Neural cell (in vitro differentiated cells): ENCODE measurements around the gene KCNAB1. TPM values are rescaled to one million over a fixed set of nuclear protein-coding genes. Genes with fewer than 3 reads are reported as not detected.

Experiments
- H2AFZ ChIP-seq: fragments of 200-600, 300-800 bp; sonication (generic), shearing (Covaris generic); 2 replicates; pipeline ENCODE4 v1.6.0; 2014; ENCODE audit warnings: low read depth, mild to moderate bottlenecking, antibody characterized with exemption, low read length, moderate library complexity
- H3F3A ChIP-seq: fragments of 200-600 bp; shearing (Covaris generic); 2 replicates; pipeline ENCODE4 v1.6.1; 2016; ENCODE audit warnings: mild to moderate bottlenecking, moderate library complexity, mixed read lengths, antibody characterized with exemption, low read length; ENCODE audit not compliant: insufficient read depth, poor library complexity, severe bottlenecking
- H3K27ac ChIP-seq: fragments of 200-600, 300-800 bp; sonication (generic), shearing (Covaris generic); 2 replicates; pipeline ENCODE4 v1.5.1; 2014; ENCODE audit warnings: mild to moderate bottlenecking, low read length, moderate library complexity
- H3K27me3 ChIP-seq: fragments of 300-800, 200-600 bp; sonication (generic), shearing (Covaris generic); 2 replicates; pipeline ENCODE4 v1.6.0; 2014; ENCODE audit warnings: mild to moderate bottlenecking, low read depth, low read length, moderate library complexity; ENCODE audit not compliant: insufficient read depth
- H3K36me3 ChIP-seq: fragments of 300-800, 200-600 bp; sonication (generic), shearing (Covaris generic); 2 replicates; pipeline ENCODE4 v1.5.1; 2014; ENCODE audit warnings: mild to moderate bottlenecking, antibody characterized with exemption, low read length, moderate library complexity; ENCODE audit not compliant: insufficient read depth
- H3K4me2 ChIP-seq: fragments of 300-800, 200-600 bp; sonication (generic), shearing (Covaris generic); 2 replicates; pipeline ENCODE4 v1.6.0; 2014; ENCODE audit warnings: mild to moderate bottlenecking, low read length
- H3K4me3 ChIP-seq: fragments of 300-800, 200-600 bp; sonication (generic), shearing (Covaris generic); 2 replicates; pipeline ENCODE4 v1.5.1; 2014; ENCODE audit warnings: mild to moderate bottlenecking, low read length, moderate library complexity
- H3K79me2 ChIP-seq: fragments of 200-600 bp; shearing (Covaris generic); replicated peaks from 2 replicates; pipeline ENCODE4 v1.6.0; 2014; ENCODE audit warnings: mild to moderate bottlenecking, low read length, moderate library complexity; ENCODE audit not compliant: insufficient read depth
- H3K9ac ChIP-seq: fragments of 300-800, 200-600 bp; sonication (generic), shearing (Covaris generic); 2 replicates; pipeline ENCODE4 v1.6.1; 2016; ENCODE audit warnings: mild to moderate bottlenecking, low read length, mixed read lengths
- H3K9me2 ChIP-seq: fragments of 200-600 bp; shearing (Covaris generic); 2 replicates; pipeline ENCODE4 v1.6.1; 2016; ENCODE audit warnings: mild to moderate bottlenecking, low read length, mixed read lengths; ENCODE audit not compliant: insufficient read depth
- H3K9me3 ChIP-seq: fragments of 200-600, 300-800 bp; sonication (generic), shearing (Covaris generic); 2 replicates; pipeline ENCODE4 v1.6.1; 2016; ENCODE audit warnings: mild to moderate bottlenecking, mixed run types, low read length, moderate library complexity, mixed read lengths
- H4K20me1 ChIP-seq: fragments of 200-600 bp; shearing (Covaris generic); 2 replicates; pipeline ENCODE4 v1.6.1; 2016; ENCODE audit warnings: mild to moderate bottlenecking, mixed run types; ENCODE audit not compliant: insufficient read depth
- EP300 ChIP-seq: fragments of 450-650 bp; conservative IDR thresholded peaks from 2 replicates; pipeline ENCODE4 v1.6.1; 2014; ENCODE audit warnings: antibody characterized with exemption, mild to moderate bottlenecking, moderate library complexity; ENCODE audit not compliant: poor library complexity, severe bottlenecking
- EZH2 ChIP-seq: fragments of 200-600, 300-800 bp; shearing (Covaris generic), sonication (generic); IDR thresholded peaks from 2 replicates; pipeline ENCODE4 v1.6.1; 2014; ENCODE audit warnings: antibody characterized with exemption, low read length, borderline replicate concordance, mild to moderate bottlenecking; ENCODE audit not compliant: insufficient read depth, poor library complexity, severe bottlenecking
- MXI1 ChIP-seq: fragments of 450-650 bp; conservative IDR thresholded peaks from 2 replicates; pipeline ENCODE4 v1.6.1; 2014; ENCODE audit warnings: antibody characterized with exemption, mild to moderate bottlenecking; ENCODE audit not compliant: poor library complexity, severe bottlenecking
- POLR2AphosphoS5 ChIP-seq: IDR thresholded peaks from 2 replicates; pipeline ENCODE4 v1.6.1; 2012
- RAD21 ChIP-seq: fragments of 450-650 bp; conservative IDR thresholded peaks from 2 replicates; pipeline ENCODE4 v1.6.1; 2014; ENCODE audit warnings: antibody characterized with exemption, mild to moderate bottlenecking, moderate library complexity
- SMC3 ChIP-seq: fragments of 450-650 bp; conservative IDR thresholded peaks from 2 replicates; pipeline ENCODE4 v1.6.1; 2014; ENCODE audit warnings: antibody characterized with exemption, mild to moderate bottlenecking, moderate library complexity; ENCODE audit not compliant: poor library complexity
- TAF1 ChIP-seq: IDR thresholded peaks from 2 replicates; pipeline ENCODE4 v1.6.1; 2012; ENCODE audit warnings: low read depth
- polyA plus RNA-seq: library from polyadenylated mRNA; depleted of rRNA; stranded (reverse); fragments of >200 nt; gene quantifications from 2 replicates; pipeline ENCODE4 v1.2.3, GENCODE V29; 2014
- TF ChIP-seq, protein P1 (sequence below): IDR thresholded peaks from 2 replicates; pipeline ENCODE4 v1.6.1; 2012; ENCODE audit warnings: borderline replicate concordance
- TF ChIP-seq, protein P2 (sequence below): fragments of 450-650 bp; IDR thresholded peaks from 2 replicates; pipeline ENCODE4 v1.5.1; 2014; ENCODE audit warnings: antibody characterized with exemption, mild to moderate bottlenecking, moderate library complexity; ENCODE audit not compliant: poor library complexity, severe bottlenecking

KCNAB1 gene
- polyA plus RNA-seq, 1 donor from 2014 or later = 14.9 TPM

DNA sequence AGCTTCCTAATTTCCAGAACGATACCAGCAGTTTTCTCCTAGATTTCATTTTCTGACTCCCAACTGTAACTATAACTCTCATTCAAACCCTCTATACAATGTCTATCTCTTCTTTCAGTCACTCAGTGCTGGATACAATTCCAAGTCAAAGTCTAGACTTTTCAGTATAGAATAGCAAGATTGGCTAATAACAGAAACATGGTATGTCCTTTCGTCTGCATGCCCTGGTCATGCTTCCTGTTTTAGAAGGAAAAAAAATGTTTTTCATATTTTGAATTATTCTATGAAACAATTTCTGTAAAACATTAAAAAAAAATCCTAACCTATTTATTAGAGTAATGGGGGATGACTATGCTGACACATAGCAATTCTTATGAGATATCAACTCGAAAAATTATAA lies 180.0 kb downstream of the KCNAB1 start:
- Histone ChIP-seq H2AFZ (no peak overlapping the region), H3K4me2 (no peak overlapping the region)

DNA sequence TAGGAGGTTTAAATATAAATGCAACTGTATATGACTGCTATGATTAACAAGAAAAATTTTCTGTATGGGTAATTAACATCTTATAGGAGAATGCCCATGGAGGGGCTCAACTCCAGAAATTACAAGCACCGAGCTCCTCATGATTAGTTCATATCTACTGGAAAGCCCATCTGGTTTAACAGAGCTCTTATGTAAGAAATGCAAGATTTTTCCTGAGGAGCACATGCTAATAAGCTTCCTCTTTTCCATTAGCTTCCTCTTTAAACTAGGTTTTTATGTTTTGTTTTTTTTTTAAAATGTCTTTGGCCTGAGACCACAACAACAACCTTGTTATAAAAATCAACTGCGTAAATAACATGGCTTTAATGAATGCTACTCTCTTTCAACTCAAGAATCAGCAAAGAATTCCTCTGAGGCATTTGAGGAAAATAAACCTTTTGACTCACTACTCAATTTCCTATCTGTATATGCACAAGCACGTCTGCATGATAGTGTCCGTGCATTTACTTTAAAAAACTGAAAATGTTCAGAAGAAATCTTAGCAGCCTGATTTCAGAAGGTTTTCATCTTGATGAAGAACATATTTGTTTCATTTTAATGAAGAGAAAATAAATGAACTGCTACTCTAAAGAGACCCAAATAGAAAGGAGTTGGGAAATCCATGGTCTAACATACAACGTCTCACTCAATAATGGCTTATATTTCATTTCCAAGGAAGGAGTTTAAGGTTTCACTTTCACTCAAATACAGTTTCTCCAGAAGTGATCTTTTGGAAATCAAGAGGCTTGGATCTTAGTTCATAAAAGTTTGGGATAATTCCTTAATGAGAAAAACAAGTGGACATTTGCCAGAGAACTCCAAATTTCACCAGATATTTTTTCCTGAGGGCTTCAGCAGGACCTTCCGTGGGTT lies 180.8 kb downstream of the KCNAB1 start:
- no peaks in the 10 kb centered on the region for H3K9me3 ChIP-seq
- H3K27me3 ChIP-seq = no peaks in the 10 kb centered on the region
- H3K4me2 ChIP-seq = no peak overlapping the region
- no peaks in the 10 kb centered on the region for H3F3A ChIP-seq
- no peak overlapping the region for H3K4me3 ChIP-seq
- H4K20me1 ChIP-seq = no peaks in the 10 kb centered on the region
- H3K27ac ChIP-seq = no peak overlapping the region
- no peaks in the 10 kb centered on the region for H3K9me2 ChIP-seq
- H3K36me3 ChIP-seq = no peaks in the 10 kb centered on the region
- H3K9ac ChIP-seq = no peak overlapping the region
- no peaks in the 10 kb centered on the region for H3K79me2 ChIP-seq
- no peak overlapping the region for H2AFZ ChIP-seq
- TF ChIP-seq POLR2AphosphoS5 (no peak), EZH2 (no peak), MXI1 (no peak)

More for the DNA sequence above, 180.0 kb downstream of the KCNAB1 start:
- Histone ChIP-seq H3K4me3 (no peak overlapping the region), H3K27me3 (no peaks in the 10 kb centered on the region), H3K36me3 (no peaks in the 10 kb centered on the region), H3K9me2 (no peaks in the 10 kb centered on the region), H3K79me2 (no peaks in the 10 kb centered on the region), H4K20me1 (no peaks in the 10 kb centered on the region), H3K27ac (no peak overlapping the region), H3F3A (no peaks in the 10 kb centered on the region), H3K9ac (no peak overlapping the region), H3K9me3 (no peaks in the 10 kb centered on the region)
- TF ChIP-seq RAD21 = no peak
- TF ChIP-seq TAF1 = no peak
- TF ChIP-seq SMC3 = no peak
- TF ChIP-seq POLR2AphosphoS5 = no peak
- TF ChIP-seq EP300 = no peak
- TF ChIP-seq EZH2 = no peak
- TF ChIP-seq, protein P1, sequence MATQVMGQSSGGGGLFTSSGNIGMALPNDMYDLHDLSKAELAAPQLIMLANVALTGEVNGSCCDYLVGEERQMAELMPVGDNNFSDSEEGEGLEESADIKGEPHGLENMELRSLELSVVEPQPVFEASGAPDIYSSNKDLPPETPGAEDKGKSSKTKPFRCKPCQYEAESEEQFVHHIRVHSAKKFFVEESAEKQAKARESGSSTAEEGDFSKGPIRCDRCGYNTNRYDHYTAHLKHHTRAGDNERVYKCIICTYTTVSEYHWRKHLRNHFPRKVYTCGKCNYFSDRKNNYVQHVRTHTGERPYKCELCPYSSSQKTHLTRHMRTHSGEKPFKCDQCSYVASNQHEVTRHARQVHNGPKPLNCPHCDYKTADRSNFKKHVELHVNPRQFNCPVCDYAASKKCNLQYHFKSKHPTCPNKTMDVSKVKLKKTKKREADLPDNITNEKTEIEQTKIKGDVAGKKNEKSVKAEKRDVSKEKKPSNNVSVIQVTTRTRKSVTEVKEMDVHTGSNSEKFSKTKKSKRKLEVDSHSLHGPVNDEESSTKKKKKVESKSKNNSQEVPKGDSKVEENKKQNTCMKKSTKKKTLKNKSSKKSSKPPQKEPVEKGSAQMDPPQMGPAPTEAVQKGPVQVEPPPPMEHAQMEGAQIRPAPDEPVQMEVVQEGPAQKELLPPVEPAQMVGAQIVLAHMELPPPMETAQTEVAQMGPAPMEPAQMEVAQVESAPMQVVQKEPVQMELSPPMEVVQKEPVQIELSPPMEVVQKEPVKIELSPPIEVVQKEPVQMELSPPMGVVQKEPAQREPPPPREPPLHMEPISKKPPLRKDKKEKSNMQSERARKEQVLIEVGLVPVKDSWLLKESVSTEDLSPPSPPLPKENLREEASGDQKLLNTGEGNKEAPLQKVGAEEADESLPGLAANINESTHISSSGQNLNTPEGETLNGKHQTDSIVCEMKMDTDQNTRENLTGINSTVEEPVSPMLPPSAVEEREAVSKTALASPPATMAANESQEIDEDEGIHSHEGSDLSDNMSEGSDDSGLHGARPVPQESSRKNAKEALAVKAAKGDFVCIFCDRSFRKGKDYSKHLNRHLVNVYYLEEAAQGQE = no peak
- TF ChIP-seq MXI1 = no peak
- TF ChIP-seq, protein P2, sequence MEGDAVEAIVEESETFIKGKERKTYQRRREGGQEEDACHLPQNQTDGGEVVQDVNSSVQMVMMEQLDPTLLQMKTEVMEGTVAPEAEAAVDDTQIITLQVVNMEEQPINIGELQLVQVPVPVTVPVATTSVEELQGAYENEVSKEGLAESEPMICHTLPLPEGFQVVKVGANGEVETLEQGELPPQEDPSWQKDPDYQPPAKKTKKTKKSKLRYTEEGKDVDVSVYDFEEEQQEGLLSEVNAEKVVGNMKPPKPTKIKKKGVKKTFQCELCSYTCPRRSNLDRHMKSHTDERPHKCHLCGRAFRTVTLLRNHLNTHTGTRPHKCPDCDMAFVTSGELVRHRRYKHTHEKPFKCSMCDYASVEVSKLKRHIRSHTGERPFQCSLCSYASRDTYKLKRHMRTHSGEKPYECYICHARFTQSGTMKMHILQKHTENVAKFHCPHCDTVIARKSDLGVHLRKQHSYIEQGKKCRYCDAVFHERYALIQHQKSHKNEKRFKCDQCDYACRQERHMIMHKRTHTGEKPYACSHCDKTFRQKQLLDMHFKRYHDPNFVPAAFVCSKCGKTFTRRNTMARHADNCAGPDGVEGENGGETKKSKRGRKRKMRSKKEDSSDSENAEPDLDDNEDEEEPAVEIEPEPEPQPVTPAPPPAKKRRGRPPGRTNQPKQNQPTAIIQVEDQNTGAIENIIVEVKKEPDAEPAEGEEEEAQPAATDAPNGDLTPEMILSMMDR = no peak
